ENCODE measurements around the gene SP9. TPM values are rescaled to one million over a fixed set of nuclear protein-coding genes. Genes with fewer than 3 reads are reported as not detected.

The SP9 gene
- polyA plus RNA-seq, 2 of the 4 experiments (the other 2 are of a cell fraction), result 3.3 to 3.8 TPM

- no peak for FAIRE-seq
- no peak overlapping the region for H3K4me2 ChIP-seq
- ChIA-PET POLR2A (no interaction called here), CTCF (interaction anchor here (1.2 to 2.7 kb wide), 2 partner anchors 94 to 940 kb away, joined by 3 to 12 read pairs; no protein-coding TSS in a partner anchor)
- no peak for ATAC-seq
- H3K27ac ChIP-seq, result no peak overlapping the region
- H3K4me3 ChIP-seq, result no peak overlapping the region
- TF ChIP-seq E2F6 (IDR thresholded peaks at IDR 0.05; ENCODE audit: borderline replicate concordance, low read depth) (no peak), JUNB (IDR thresholded peaks at IDR 0.05) (no peak), MAZ (IDR thresholded peaks at IDR 0.05; ENCODE audit: borderline replicate concordance, low read depth, low read length) (no peak), CBX8 (IDR thresholded peaks at IDR 0.05) (no peak), ZC3H11A (IDR thresholded peaks at IDR 0.05) (no peak), CEBPB (IDR thresholded peaks at IDR 0.05) (no peak), PBX3 (IDR thresholded peaks at IDR 0.05) (no peak), RARB (CRISPR knock-in tag; IDR thresholded peaks at IDR 0.05) (no peak), FOSB (CRISPR knock-in tag; IDR thresholded peaks at IDR 0.05) (no peak), ZNF302 (CRISPR knock-in tag; IDR thresholded peaks at IDR 0.05) (no peak), MYC (IDR thresholded peaks at IDR 0.05; ENCODE audit: borderline replicate concordance, low read length) (no peak), EHF (CRISPR knock-in tag; IDR thresholded peaks at IDR 0.05) (no peak), POLR2AphosphoS2 (conservative IDR thresholded peaks at IDR 0.05; ENCODE audit: low read length) (no peak)
- peaks cover 16% of the 10 kb centered on the region; the same call in 2 of the 3 replicates for H3K4me1 ChIP-seq
- WGBS (ENCODE audit: missing lambda C conversion rate), result 91% methylated on average over 28 of the region's 29 CpGs
- no peaks in the 10 kb centered on the region for H3K9me3 ChIP-seq
- no peak for DNase-seq (ENCODE audit: low read depth in 1 of 2, low spot score in 1 of 2)
Measured at GRCh38 chr2:174342686-174343342, 8.1 kb downstream of the SP9 start.

GRCh38 chr2:174343343-174343622, 8.5 kb downstream of the SP9 start:
- no peak overlapping the region for H3K4me2 ChIP-seq
- ChIA-PET CTCF (interaction anchor here (1.2 to 2.7 kb wide), 2 partner anchors 94 to 940 kb away, joined by 3 to 12 read pairs; no protein-coding TSS in a partner anchor), POLR2A (no interaction called here)
- FAIRE-seq (no peak), ATAC-seq (no peak), DNase-seq (ENCODE audit: low read depth in 1 of 2, low spot score in 1 of 2) (no peak)
- no peak overlapping the region for H3K4me3 ChIP-seq
- WGBS (ENCODE audit: missing lambda C conversion rate), result 87% methylated on average over 6 of the region's 6 CpGs
- H3K9me3 ChIP-seq, result no peaks in the 10 kb centered on the region
- no peak overlapping the region for H3K27ac ChIP-seq
- H3K4me1 ChIP-seq, result peaks cover 13% of the 10 kb centered on the region; the same call in 2 of the 3 replicates
- TF ChIP-seq CBX8 (IDR thresholded peaks at IDR 0.05), result no peak
- TF ChIP-seq RFX5 (IDR thresholded peaks at IDR 0.05), result no peak

GRCh38 chr2:174343623-174344455, 9.1 kb downstream of the SP9 start:
- no peak overlapping the region for H3K4me3 ChIP-seq
- CTCF ChIA-PET, result interaction anchor here (0.6 to 2.7 kb wide), 12 partner anchors 8 to 1538 kb away, joined by 3 to 12 read pairs (median 3); partner anchors contain the start of gene SP9

More at GRCh38 chr2:174343623-174344455, 9.1 kb downstream of the SP9 start:
- H3K9me3 ChIP-seq, result no peaks in the 10 kb centered on the region
- no peak overlapping the region for H3K4me2 ChIP-seq
- FAIRE-seq (no peak), ATAC-seq (no peak), DNase-seq (ENCODE audit: low read depth in 1 of 2, low spot score in 1 of 2) (no peak)
- POLR2A ChIA-PET, result no interaction called here
- H3K27ac ChIP-seq, result no peak overlapping the region
- TF ChIP-seq NPAS2 (CRISPR knock-in tag; IDR thresholded peaks at IDR 0.05; ENCODE audit: borderline replicate concordance) (no peak), RFX5 (IDR thresholded peaks at IDR 0.05) (no peak), ZSCAN20 (CRISPR knock-in tag; IDR thresholded peaks at IDR 0.05) (no peak), ZC3H11A (IDR thresholded peaks at IDR 0.05) (no peak), ZNF302 (CRISPR knock-in tag; IDR thresholded peaks at IDR 0.05) (no peak), POLR2A (IDR thresholded peaks at IDR 0.05; ENCODE audit: low read length) (no peak), EP300 (IDR thresholded peaks at IDR 0.05) (no peak), HEYL (CRISPR knock-in tag; IDR thresholded peaks at IDR 0.05) (no peak), RCOR1 (IDR thresholded peaks at IDR 0.05; ENCODE audit: low read depth, low read length) (no peak), CHD4 (IDR thresholded peaks at IDR 0.05; ENCODE audit: borderline replicate concordance) (no peak), HOXB5 (CRISPR knock-in tag; IDR thresholded peaks at IDR 0.05) (no peak)
- peaks cover 7% of the 10 kb centered on the region; the same call in 2 of the 3 replicates for H3K4me1 ChIP-seq
- 95% methylated on average over 56 of the region's 57 CpGs for WGBS (ENCODE audit: missing lambda C conversion rate)
